Epithelial cell of esophagus (primary cell): ENCODE measurements around the gene FAM228B.

Source experiments
- DNase-seq: peaks from one replicate; pipeline ENCODE4 v3.0.0; 2010; ENCODE audit warnings: low read depth
- H3K4me3 ChIP-seq: 2 replicates; pipeline ENCODE4 v1.5.1; 2011; ENCODE audit warnings: mild to moderate bottlenecking, low read length, control low read depth
- CTCF ChIP-seq: IDR thresholded peaks from 2 replicates; pipeline ENCODE4 v1.5.1; 2011; ENCODE audit warnings: low read depth, mild to moderate bottlenecking, low read length, control low read depth, inconsistent platforms; ENCODE audit not compliant: insufficient read depth; ENCODE audit errors: missing control alignments

The FAM228B gene

DNA sequence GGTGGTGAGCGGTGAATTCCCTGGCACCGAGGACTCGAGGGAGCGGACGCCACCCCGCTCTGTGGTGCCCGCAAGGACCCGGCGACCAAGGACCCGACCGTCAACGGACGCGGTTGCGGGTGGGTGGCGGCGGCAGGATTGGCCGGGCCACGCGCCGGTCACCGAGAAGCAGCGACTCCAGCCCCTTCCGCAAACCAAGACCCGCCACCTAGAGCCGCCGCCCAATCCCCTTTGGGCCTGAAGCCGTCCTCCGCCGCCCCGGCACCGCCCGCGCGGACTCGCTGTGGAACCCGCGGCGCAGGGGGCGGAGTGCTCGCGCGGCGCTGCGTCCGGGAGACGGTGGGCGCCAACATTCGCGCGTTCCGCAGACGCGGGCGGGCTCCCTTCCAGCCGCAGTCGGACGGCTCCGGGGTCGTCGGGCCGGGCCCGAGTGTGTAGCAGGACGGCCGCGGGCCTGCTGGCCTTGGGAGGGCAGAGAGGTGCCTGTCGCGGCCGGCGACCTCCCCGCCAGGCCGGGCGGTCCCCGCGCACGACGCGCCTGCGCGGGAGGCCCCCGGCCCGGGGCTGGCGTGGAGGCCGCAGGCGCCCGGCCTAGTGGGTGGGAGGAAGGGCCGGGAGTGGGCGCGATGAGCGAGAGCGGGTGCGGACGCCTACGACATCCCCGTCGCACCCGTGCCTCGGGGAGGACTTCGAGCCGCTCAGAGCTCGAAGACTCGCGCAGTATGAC lies at the start of gene FAM228B, which contains the start of gene PFN4:
FAM228B (plus strand) TSS at position 275 of the 727 bp plus-strand sequence. CDS start 893 bp downstream, outside the sequence.
PFN4 (minus strand) TSS at position 140 of the 727 bp plus-strand sequence. CDS start 799 bp downstream, outside the sequence.
- DNase-seq = peak; percentile 77
- no peak for TF ChIP-seq CTCF
- peak within 1 kb of the TSS; percentile 65 for H3K4me3 ChIP-seq

- DNase-seq = no peak
- H3K4me3 ChIP-seq = no peak overlapping the region
- TF ChIP-seq CTCF = no peak
Measured at GRCh38 chr2:24073816-24074215, 49.5 kb upstream of the FAM228B start.

DNA sequence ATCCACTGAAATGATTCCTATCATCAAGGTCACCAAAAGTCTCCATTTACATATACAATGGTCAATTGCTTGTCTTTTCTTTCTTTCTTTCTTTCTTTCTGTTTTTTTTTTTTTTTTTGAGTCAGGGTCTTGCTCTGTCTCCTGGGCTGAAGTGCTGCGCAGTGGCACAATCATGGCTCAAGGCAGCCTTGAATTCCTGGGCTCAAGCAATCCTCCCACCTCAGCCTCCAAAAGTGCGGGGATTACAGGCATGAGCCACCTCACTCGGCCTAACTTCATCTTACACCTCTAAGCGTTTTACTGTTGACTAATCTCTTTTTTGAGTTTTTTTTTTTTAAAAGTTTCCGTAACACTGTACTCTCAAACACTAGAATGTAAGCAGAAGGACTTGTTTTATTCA lies 48.0 kb upstream of the FAM228B start:
- TF ChIP-seq CTCF = no peak

GRCh38 chr2:24075915-24076848 lies 47.1 kb upstream of the FAM228B start, which contains the start of gene SF3B6:
SF3B6 (minus strand) TSS chr2:24076326; CDS start chr2:24076229, 97 bp downstream.
- H3K4me3 ChIP-seq = peak within 1 kb of the TSS; percentile 89
- TF ChIP-seq CTCF = no peak
- peak; percentile 100 for DNase-seq

More for the DNA sequence above, 48.0 kb upstream of the FAM228B start:
- H3K4me3 ChIP-seq = peak overlapping the region; percentile 89
- DNase-seq = peak; percentile 16

DNA sequence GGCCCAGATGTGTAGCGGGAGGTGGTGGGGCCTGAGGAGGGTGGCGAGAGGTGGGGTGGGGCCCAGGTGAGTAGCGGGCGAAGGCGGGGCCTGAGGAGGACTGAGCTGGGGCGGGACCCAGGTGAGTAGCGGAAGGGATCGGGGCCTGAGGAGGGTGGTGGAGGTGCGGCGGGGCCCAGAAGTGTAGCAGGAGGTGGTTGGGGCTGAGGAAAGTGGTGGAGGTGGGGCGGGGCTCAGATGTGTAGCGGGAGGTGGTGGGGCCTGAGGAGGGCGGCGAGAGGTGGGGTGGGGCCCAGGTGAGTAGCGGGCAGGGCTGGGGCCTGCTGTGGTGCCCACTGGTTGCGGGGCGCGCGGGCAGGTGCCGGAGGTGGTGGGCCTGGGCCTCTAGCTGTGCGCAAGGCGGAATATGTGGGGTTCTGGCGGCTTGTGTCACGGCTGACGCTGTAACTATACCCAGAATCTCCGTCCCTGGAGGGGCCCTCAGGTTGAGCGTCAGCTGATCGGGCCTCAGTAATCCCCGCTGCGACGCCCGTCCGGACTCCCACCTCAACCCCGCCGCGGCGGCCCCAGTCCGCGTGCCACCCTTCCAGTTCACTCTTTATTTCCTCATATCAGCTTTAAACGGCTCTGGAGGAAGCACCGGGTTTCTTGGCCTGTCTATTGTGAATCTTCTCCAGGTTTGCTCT lies 46.3 kb upstream of the FAM228B start:
- no peak for TF ChIP-seq CTCF
- DNase-seq = peak; percentile 25
- H3K4me3 ChIP-seq = peak overlapping the region; percentile 69

- peak overlapping the region; percentile 69 for H3K4me3 ChIP-seq
- DNase-seq = no peak
- TF ChIP-seq CTCF = no peak
Measured at GRCh38 chr2:24077535-24077877, 45.8 kb upstream of the FAM228B start.
